Midbrain (tissue), 1 donor: ENCODE data around the gene ADGRG1.
"Not testable (repeated sequence)": the region's sequence is repeated elsewhere in the genome, so short reads cannot be mapped to it uniquely, and the experiment has no call there.

Experiments used
- DNase-seq: peaks from one replicate; lab custom pipeline; 2025; lab: John Stamatoyannopoulos, UW

ADGRG1 gene

DNA sequence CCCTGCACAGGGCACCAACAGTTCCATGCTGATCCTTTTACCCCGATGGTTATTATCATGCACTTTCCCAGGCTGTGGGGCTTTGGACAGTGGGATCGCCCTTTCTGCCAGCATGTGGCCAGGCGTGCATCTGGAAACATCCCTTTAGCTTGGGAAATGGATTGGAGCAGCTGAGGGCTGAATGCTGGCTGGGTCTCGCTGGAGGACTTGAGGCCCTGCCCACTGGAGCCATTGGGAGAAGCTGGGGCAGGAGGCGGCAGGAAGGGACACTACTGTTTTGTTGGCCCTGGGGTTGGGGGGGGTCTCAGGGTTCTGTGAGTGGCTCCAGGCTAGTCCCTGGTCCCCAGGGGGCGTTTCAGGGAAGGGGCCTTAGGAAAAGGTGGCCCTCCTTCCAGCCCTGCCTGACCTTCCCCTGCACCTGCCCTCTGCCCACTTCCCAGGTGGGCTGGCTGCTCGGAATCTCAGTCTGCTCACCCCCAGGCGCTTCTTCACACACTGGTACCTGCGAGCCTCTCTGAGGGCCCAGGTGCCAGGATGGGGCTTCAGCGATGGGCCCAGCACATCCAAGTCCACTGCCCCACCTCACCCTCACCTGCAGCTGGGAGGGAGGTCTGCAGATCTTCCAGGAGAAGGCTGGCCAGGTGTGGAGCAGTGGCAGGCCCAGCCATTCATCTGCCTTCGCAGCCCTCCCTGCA lies 38.1 kb downstream of the ADGRG1 start:
- DNase-seq = no peak

GRCh38 chr16:57667048-57667525 lies 38.7 kb downstream of the ADGRG1 start:
- DNase-seq = no peak

DNA sequence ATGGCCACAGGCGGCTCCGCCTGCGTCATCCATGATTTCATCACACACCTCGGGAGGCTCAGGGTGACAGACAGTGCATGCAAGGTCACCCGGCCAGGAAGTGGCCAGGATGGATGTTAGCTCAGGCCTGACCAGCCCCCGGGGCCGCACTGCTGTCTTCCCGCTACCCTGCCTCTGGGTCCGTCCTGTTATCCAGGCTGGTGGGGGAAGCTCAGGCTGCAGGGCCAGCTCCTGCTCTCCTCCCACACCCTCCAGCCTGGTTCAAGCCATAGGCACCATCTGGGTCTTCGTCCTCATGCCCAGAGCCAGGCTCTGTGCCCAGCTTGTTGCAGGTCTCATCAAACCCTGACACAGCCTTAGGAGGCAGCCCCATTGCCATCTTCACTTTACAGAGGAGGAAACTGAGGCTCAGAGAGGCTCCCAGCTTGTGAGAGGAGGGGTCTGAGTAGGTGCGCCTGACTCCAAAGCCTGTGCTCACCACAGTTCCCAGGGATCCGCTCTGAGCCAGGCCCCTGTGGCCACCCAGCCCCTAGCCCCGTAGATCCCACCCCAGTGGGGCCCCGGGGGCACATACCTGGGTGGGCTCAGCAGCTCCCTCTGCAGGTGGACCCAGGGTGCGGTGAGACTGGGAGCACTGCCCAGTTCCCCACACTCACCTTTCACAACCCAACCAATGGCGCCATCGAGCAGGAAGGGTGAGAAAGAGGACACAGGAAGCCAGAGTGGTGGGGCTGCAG lies 39.3 kb downstream of the ADGRG1 start:
- DNase-seq = no peak

DNA sequence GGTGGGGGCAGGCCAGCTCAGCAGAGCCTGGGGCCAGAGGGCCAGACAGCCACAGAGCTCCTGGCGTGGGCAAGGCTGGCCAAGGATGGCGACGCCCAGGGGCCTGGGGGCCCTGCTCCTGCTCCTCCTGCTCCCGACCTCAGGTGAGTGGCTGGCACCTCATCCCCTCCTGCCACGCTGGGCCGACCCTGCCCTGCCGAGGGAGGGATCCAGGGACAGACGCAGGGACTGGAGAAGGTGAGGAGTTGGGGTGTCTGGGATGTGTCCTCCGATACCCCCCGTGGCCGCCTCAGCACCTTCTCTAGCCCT lies 39.8 kb downstream of the ADGRG1 start, which contains the start of gene ADGRG3:
Gene ADGRG3 (plus strand): TSS at position 44 of the 309 bp plus-strand sequence. CDS start 42 bp downstream, at position 86.
- DNase-seq = no peak

DNA sequence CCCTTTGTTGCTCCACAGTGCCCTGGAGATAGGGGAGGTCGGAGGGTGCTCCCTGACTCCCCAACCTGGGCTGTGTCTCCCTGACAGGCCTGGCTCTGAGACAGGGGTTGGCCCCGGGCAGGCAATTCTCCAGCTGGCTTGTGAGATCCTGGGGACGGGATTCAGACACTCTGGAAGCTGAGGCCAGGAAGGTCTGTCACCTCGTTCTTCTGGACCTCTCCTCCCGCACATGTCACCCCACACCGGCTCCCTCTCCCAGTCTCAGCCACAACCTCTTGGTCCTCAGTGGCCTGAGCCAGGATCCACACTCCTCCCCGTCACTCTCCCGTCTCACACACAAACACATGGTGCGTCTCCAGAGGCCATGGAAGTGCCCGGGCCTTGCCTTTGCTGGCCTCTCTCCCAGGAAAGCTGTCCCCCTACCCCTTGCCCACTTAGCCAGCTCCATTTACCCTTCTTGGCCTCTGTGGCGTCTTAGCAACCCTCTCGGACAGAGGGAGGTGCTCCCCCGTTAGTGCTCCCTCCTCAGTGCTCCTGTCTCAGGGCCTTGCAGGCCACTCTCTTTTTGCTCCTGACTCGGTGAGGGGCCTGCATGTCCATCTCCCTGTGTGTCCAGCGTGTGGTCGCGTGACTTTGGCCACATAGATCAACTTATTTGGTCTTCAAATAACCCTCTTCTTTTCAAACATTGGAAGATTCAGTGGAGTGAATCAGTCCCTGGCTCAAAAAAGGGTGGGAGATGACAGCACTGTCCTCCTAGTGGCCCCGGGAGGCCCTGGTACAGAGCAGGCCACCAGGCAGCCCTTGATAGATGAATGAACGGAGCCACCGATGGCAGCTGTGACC lies 40.4 kb downstream of the ADGRG1 start:
- no peak for DNase-seq

- DNase-seq = no peak
These were observed 41.2 kb downstream of the ADGRG1 start for GRCh38 chr16:57669476-57670162.

DNA sequence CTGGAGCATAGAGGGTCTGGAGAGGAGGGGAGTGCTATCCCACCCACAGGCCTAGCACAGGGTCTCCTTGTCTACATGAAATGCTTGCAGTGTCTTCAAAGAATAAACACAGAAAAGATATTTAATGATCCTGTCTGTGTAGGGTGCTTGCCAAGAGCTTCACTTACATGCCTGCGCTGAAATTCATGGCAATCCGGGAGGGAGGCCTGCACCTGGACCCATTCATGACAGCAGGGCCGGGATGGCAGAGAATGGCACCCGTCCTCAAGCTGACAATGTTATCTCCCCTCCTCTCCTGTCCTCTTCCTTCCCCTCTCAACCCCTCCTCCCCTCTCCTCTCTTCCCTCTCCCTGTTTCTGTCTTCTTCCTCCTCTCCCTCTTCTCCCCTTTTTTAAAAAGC lies 41.8 kb downstream of the ADGRG1 start:
- DNase-seq = no peak

DNA sequence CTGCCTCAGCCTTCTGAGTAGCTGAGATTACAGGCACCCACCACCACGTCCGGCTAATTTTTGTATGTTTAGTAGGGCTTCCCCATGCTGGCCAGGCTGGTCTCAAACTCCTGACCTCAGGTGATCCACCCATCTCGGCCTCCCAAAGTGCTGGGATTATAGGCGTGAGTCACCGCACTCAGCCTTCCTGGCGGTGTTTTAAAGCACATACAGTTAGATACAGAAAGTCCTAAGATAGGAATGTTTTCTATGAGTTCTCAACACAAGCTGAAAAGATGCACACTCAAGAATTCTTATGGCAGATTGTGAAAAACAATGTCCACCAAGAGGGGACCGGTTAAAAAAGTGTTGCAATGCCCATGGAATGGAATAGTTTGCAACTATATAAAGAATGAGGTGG lies 43.0 kb downstream of the ADGRG1 start:
- DNase-seq = not testable (repeated sequence)

DNA sequence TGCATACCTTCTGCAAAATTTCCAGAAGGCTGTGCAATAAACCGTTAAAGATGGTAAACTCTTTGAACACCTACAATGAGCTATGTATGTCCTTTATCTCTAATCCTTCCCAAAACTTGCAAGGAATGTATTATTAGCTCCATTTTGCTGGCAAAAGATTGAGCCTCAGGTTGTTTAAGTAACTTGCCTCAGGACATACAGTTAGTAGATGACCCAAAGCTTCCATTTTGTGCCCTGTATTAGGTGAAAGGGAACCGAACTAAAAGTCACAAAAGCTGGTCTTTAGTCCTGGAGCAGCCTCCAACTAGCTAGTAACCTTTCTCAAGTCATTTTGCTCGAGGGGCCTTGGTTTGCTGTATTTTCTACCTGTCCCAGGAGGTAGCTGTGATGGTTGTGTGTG lies 44.0 kb downstream of the ADGRG1 start:
- no peak for DNase-seq

DNA sequence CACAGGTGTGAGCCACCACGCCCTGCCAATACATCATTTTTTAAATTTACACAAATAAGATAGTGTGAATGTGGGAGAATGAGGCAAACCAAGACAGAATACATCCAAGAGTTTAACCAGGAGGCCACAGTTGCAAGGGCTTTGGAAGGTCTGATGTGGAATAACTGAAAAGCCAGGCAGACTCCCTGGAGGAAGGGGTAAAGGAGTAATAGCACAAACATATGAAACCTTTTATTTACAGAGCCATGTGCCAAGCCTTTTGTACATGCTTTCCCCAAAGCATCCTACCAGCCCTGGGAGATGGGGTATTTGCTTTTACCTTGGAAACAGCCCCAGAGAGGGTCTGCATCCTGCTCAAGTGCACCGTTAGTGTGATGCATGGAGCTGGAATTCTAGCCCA lies 44.4 kb downstream of the ADGRG1 start:
- no peak for DNase-seq

DNA sequence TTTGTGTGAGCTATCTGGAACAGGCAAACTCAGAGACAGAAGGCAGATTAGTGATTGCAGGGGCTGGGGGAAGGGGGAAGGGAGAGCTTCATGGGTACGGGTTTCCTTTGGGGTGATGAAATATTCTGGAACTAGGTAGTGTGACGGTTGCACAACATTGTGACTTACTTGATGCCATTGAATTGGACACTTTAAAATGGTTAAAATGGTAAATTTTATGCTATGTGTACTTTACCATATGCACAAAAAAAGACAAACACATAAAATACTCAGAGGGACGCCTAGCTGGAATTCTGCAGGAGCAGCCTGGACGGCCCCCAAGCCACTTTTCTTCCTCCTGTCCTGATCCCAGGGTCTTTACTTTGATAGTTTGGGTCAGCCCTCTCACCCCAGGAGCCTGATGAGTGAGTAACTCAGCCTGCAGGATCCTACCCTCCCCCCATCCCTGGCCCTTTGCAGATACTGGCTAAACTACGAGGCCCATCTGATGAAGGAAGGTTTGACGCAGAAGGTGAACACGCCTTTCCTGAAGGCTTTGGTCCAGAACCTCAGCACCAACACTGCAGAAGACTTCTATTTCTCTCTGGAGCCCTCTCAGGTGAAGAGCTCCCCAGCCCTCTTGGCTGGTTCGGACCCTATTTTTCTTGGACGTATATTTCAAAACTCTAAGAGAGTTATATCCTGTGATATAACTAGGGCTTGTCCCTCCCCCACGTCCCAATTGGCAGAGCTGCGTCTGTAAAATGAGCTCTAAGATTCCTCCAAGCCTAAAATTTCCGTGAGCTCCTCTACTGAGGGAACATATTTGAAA lies 47.5 kb downstream of the ADGRG1 start:
- no peak for DNase-seq

DNA sequence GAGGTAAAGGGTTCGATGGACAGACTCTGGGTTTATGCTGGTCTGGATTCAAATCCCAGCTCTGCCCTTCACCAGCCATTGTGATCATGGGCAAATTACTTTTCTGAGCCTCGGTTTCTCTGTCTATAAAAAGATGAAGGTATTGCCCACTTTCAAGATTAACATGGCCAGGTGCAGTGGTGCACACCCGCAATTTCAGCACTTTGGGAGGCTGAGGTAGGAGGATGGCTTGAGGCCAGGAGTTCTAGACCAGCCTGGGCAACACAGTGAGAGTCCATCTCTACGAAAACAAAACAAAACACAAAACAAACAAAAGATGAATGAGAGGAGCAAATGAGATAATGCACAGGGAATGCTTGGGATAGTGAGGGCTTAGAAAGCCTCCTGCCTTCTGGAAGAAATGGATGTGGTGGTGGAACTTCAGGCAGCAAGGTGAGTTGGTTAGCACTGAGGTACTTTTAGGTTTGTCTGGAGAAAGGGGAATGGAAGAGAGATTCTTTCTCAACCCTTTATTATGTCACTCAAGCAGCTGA lies 48.2 kb downstream of the ADGRG1 start:
- DNase-seq = no peak

DNA sequence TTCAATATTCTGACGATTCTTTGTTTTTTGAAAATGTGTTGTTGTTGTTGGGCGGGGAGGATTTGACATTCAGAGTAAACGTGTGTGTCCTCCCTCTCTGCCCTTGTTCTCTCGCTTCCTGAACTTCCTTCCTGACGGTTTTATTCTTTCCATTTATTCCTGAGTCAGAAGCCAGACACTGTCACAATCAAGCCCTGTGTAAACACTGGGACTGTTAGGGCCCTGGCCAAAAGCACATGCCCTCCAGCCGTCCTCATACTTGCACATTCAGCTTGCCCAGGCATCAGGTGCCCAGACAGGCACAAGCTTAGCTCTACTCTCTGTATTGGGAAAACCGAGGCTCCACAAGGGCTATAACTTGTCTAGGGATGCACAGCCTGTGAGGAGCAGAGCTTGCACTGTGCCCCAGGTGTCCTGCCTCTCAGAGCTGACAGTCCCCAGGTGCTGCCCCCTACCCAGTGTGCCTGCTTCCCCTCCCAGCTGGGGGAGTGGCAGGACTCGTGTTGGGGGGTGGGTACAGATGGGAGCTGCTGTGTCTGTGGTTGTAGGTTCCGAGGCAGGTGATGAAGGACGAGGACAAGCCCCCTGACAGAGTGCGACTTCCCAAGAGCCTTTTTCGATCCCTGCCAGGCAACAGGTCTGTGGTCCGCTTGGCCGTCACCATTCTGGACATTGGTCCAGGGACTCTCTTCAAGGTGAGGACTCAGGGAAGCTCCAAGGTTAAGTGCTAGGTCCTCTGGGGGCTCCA lies 49.4 kb downstream of the ADGRG1 start:
- DNase-seq = no peak

GRCh38 chr16:57679016-57679415 lies 50.6 kb downstream of the ADGRG1 start:
- no peak for DNase-seq

GRCh38 chr16:57679767-57680482 lies 51.5 kb downstream of the ADGRG1 start:
- DNase-seq = no peak

DNA sequence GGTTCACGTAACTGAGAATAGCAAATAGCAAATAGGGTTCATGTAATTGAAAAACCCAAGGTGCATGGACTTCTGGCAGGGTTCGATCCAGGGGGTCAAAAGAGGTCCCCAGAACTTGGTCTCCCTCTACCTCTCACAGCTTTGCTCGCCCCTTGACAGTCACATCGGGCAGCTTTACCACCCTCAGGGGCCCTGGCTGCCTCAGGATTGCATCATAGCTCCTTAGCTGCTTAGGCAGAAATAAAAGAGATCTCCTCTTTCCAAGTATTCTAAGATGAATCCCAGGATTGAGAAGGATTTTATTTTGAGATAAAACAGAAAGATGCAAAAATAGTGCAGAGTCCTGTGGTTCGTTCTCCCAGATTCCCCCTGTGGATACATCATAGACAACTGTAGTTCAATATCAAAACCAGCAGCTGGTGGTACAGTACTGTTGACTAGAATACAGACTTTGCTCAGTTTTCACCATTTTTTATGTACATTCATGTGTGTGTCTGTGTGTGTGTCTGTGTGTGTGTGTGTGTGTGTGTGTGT lies 52.5 kb downstream of the ADGRG1 start:
- DNase-seq = no peak

DNA sequence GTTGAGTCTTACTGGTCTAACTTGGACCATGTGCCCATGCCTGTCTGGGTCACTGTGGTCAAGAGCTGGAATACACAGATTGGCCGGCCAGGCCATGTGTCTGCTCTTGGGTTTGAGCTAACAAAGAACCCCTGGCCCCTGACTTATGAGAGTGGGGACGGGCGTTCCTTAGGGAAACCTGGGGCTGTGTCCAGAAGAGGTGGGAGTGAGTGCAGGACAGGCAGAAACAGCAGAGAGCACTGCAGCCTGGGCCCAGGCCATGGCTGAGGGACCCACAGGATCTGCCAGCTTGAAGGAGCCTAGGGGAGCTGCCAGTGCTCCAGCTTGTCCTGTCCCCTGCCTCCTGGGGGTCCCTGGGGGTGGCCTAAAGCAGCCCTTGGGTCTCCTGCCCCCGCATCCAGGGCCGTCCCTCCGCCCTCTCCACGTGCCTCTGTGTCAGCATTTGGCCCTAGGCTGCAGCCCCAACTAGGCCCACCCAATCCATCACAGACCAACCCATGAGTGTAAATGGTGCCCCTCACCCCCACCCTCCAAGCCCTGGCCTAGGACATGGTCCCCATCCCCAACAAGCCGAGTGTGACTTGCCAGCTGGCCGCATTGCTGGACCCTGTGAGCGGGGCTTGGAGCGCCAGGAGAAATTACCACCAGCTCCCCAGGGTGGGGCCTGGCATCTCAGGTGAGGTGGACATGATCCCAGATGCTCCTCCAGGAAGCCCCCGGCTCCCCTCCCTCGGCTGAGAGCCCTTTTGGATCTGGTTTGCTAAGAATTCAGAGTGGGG lies 53.7 kb downstream of the ADGRG1 start:
- DNase-seq = no peak
